Measurements from ENCODE around the gene GOLGA7B. TPM values are rescaled to one million over a fixed set of nuclear protein-coding genes. Genes with fewer than 3 reads are reported as not detected.

Gene GOLGA7B
- total RNA-seq, 1 experiment from 2014 or later: 1.5 TPM

GRCh38 chr10:97892939-97893338, 43.3 kb downstream of the GOLGA7B start:
- no peak overlapping the region for H3K4me3 ChIP-seq (ENCODE audit: low read depth in 2 of 2, low read length in 2 of 2)
- ATAC-seq (no peak), DNase-seq (ENCODE audit: low read depth, low spot score) (no peak)
- peaks cover 4% of the 10 kb centered on the region; the same call in 1 of the 2 replicates for H3K4me1 ChIP-seq (ENCODE audit: control insufficient read depth, insufficient read depth, low read length)
- BruUV-seq (replicated peaks): no TSS peak
- H3K27me3 ChIP-seq (ENCODE audit: control insufficient read depth, insufficient read depth, low read length): no peaks in the 10 kb centered on the region; the same call in 1 of the 2 replicates
- no peak for TF ChIP-seq POLR2AphosphoS5 (IDR thresholded peaks at IDR 0.05; ENCODE audit: low read depth, low read length)
- no peak for TF ChIP-seq TCF7L2 (IDR thresholded peaks at IDR 0.05; ENCODE audit: low read depth, low read length)
- TF ChIP-seq CTCF (IDR thresholded peaks at IDR 0.05): no peak
- TF ChIP-seq SIN3A (IDR thresholded peaks at IDR 0.05; ENCODE audit: borderline replicate concordance, insufficient read depth, low read depth, low read length): no peak
- TF ChIP-seq, protein P1, sequence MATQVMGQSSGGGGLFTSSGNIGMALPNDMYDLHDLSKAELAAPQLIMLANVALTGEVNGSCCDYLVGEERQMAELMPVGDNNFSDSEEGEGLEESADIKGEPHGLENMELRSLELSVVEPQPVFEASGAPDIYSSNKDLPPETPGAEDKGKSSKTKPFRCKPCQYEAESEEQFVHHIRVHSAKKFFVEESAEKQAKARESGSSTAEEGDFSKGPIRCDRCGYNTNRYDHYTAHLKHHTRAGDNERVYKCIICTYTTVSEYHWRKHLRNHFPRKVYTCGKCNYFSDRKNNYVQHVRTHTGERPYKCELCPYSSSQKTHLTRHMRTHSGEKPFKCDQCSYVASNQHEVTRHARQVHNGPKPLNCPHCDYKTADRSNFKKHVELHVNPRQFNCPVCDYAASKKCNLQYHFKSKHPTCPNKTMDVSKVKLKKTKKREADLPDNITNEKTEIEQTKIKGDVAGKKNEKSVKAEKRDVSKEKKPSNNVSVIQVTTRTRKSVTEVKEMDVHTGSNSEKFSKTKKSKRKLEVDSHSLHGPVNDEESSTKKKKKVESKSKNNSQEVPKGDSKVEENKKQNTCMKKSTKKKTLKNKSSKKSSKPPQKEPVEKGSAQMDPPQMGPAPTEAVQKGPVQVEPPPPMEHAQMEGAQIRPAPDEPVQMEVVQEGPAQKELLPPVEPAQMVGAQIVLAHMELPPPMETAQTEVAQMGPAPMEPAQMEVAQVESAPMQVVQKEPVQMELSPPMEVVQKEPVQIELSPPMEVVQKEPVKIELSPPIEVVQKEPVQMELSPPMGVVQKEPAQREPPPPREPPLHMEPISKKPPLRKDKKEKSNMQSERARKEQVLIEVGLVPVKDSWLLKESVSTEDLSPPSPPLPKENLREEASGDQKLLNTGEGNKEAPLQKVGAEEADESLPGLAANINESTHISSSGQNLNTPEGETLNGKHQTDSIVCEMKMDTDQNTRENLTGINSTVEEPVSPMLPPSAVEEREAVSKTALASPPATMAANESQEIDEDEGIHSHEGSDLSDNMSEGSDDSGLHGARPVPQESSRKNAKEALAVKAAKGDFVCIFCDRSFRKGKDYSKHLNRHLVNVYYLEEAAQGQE (IDR thresholded peaks at IDR 0.05; ENCODE audit: insufficient read depth in 1 of 2, low read depth in 2 of 2, low read length in 1 of 2): no peak
- in situ Hi-C loops (cut with HindIII; ENCODE audit: low pct_unique_long_range_greater_than_20kb, low sequenced_read_pairs) (no loop called here), intact Hi-C loops (cut with micrococcal nuclease; ENCODE audit: unreplicated experiment) (no loop called here)
- no peaks in the 10 kb centered on the region for H3K36me3 ChIP-seq (ENCODE audit: control insufficient read depth, insufficient read depth, low read length)
- CTCF ChIA-PET: no interaction called here
- no peaks in the 10 kb centered on the region for H3K9me3 ChIP-seq (ENCODE audit: control insufficient read depth, insufficient read depth, low read depth, low read length)
- POLR2A ChIA-PET: no interaction called here
- H3K27ac ChIP-seq (ENCODE audit: low read length): no peak overlapping the region

DNA sequence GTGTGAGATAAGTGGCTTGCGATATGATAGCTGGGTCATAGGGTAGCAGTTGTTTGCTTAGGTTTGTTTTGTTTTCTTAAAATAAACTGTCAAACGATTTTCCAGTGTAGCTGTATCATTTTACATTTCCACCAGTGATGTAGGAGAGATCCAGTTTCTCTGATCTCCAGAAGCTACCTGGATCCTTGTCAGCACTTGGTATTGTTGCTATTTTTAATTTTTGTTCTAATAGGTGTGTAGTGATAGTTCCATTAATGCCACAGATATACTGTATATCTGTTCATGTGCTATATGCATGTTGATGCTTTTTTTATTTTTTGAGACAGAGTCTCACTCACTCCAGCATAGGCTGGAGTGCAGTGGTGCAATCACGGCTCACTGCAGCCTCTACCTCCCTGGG, 44.4 kb downstream of the GOLGA7B start:
- no peaks in the 10 kb centered on the region for H3K36me3 ChIP-seq (ENCODE audit: control insufficient read depth, insufficient read depth, low read length)
- no peaks in the 10 kb centered on the region for H3K4me1 ChIP-seq (ENCODE audit: control insufficient read depth, insufficient read depth, low read length)
- H3K9me3 ChIP-seq (ENCODE audit: control insufficient read depth, insufficient read depth, low read depth, low read length): no peaks in the 10 kb centered on the region
- ChIA-PET POLR2A (no interaction called here), CTCF (interaction anchor here (0.7 kb wide), 1 partner anchor 102 kb away, joined by 3 read pairs; no protein-coding TSS in a partner anchor)
- H3K27ac ChIP-seq (ENCODE audit: low read length): no peak overlapping the region
- H3K4me3 ChIP-seq (ENCODE audit: low read depth in 2 of 2, low read length in 2 of 2): no peak overlapping the region
- intact Hi-C loops (cut with micrococcal nuclease; ENCODE audit: unreplicated experiment): no loop called here
- in situ Hi-C loops (cut with HindIII; ENCODE audit: low pct_unique_long_range_greater_than_20kb, low sequenced_read_pairs): no loop called here
- DNase-seq (ENCODE audit: low read depth, low spot score): no peak
- H3K27me3 ChIP-seq (ENCODE audit: control insufficient read depth, insufficient read depth, low read length): no peaks in the 10 kb centered on the region; the same call in 1 of the 2 replicates
- TF ChIP-seq TCF7L2 (IDR thresholded peaks at IDR 0.05; ENCODE audit: low read depth, low read length) (no peak), SIN3A (IDR thresholded peaks at IDR 0.05; ENCODE audit: borderline replicate concordance, insufficient read depth, low read depth, low read length) (no peak), POLR2AphosphoS5 (IDR thresholded peaks at IDR 0.05; ENCODE audit: low read depth, low read length) (no peak), CTCF (IDR thresholded peaks at IDR 0.05) (no peak)
- TF ChIP-seq, protein P1 (IDR thresholded peaks at IDR 0.05; ENCODE audit: insufficient read depth in 1 of 2, low read depth in 2 of 2, low read length in 1 of 2): no peak
- no peak for ATAC-seq
- BruUV-seq (replicated peaks): no TSS peak
